Chondrocyte (in vitro differentiated cells): ENCODE results near the gene APOE. TPM values are rescaled to one million over a fixed set of nuclear protein-coding genes. Genes with fewer than 3 reads are reported as not detected.

Experiments
- DNase-seq: peaks from one replicate; pipeline ENCODE4 v3.0.0; 2021; ENCODE audit warnings: mixed read lengths, low spot score
- H3K27ac Mint-ChIP-seq: one replicate; pipeline ENCODE4 v1.8.0; 2021; ENCODE audit warnings: mild to moderate bottlenecking, moderate library complexity, mixed read lengths; ENCODE audit not compliant: unreplicated experiment
- H3K27me3 Mint-ChIP-seq: 2 replicates; pipeline ENCODE4 v1.8.0; 2021; ENCODE audit warnings: low read depth, mixed read lengths
- H3K36me3 Mint-ChIP-seq: 2 replicates; pipeline ENCODE4 v1.8.0; 2021; ENCODE audit warnings: low read depth, mixed read lengths
- H3K4me1 Mint-ChIP-seq: 2 replicates; pipeline ENCODE4 v1.8.0; 2021; ENCODE audit warnings: low read depth, mild to moderate bottlenecking, mixed read lengths
- H3K4me3 Mint-ChIP-seq: one replicate; pipeline ENCODE4 v1.8.0; 2021; ENCODE audit warnings: mild to moderate bottlenecking, moderate library complexity, mixed read lengths; ENCODE audit not compliant: unreplicated experiment
- H3K9me3 Mint-ChIP-seq: 2 replicates; pipeline ENCODE4 v1.8.0; 2021; ENCODE audit warnings: low read depth, mixed read lengths
- total RNA-seq: library from RNA; stranded (reverse); gene quantifications from 3 replicates; pipeline ENCODE4 v1.2.1, GENCODE V29; 2021
- TF ChIP-seq, protein P1 (sequence below): fragments of 200-600 bp; sonication (generic); IDR thresholded peaks from 2 replicates; pipeline ENCODE4 v1.5.0; 2021; ENCODE audit warnings: antibody characterized with exemption, mild to moderate bottlenecking, moderate library complexity

The APOE gene
- total RNA-seq, 1 donor from 2014 or later = 178 TPM

DNA sequence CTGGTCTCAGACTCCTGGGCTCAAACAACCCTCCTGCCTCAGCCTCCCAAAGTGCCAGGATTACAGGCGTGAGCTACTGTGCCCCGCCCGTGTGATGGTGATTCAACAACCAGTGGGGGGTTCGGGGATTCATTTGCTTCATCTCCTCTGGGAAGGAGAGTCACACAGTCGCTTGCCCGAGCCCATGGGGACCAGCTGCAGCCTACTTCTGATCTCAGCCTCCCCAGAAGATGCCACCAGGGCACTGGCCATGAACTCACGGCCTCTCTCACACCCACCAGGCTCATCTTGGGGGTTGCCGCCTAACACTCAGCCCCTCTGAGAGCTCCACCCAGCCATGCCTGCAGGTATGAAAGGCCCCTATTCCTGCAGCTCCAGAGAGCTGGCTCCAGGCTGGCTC is 7.8 kb upstream of the APOE start:
- Mint-ChIP-seq H3K27me3 (no peaks in the 10 kb centered on the region), H3K4me3 (no peak overlapping the region), H3K36me3 (peaks cover 25% of the 10 kb centered on the region), H3K4me1 (peaks cover 4% of the 10 kb centered on the region), H3K9me3 (no peaks in the 10 kb centered on the region), H3K27ac (no peak overlapping the region)
- TF ChIP-seq, protein P1, sequence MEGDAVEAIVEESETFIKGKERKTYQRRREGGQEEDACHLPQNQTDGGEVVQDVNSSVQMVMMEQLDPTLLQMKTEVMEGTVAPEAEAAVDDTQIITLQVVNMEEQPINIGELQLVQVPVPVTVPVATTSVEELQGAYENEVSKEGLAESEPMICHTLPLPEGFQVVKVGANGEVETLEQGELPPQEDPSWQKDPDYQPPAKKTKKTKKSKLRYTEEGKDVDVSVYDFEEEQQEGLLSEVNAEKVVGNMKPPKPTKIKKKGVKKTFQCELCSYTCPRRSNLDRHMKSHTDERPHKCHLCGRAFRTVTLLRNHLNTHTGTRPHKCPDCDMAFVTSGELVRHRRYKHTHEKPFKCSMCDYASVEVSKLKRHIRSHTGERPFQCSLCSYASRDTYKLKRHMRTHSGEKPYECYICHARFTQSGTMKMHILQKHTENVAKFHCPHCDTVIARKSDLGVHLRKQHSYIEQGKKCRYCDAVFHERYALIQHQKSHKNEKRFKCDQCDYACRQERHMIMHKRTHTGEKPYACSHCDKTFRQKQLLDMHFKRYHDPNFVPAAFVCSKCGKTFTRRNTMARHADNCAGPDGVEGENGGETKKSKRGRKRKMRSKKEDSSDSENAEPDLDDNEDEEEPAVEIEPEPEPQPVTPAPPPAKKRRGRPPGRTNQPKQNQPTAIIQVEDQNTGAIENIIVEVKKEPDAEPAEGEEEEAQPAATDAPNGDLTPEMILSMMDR = no peak
- no peak for DNase-seq

DNA sequence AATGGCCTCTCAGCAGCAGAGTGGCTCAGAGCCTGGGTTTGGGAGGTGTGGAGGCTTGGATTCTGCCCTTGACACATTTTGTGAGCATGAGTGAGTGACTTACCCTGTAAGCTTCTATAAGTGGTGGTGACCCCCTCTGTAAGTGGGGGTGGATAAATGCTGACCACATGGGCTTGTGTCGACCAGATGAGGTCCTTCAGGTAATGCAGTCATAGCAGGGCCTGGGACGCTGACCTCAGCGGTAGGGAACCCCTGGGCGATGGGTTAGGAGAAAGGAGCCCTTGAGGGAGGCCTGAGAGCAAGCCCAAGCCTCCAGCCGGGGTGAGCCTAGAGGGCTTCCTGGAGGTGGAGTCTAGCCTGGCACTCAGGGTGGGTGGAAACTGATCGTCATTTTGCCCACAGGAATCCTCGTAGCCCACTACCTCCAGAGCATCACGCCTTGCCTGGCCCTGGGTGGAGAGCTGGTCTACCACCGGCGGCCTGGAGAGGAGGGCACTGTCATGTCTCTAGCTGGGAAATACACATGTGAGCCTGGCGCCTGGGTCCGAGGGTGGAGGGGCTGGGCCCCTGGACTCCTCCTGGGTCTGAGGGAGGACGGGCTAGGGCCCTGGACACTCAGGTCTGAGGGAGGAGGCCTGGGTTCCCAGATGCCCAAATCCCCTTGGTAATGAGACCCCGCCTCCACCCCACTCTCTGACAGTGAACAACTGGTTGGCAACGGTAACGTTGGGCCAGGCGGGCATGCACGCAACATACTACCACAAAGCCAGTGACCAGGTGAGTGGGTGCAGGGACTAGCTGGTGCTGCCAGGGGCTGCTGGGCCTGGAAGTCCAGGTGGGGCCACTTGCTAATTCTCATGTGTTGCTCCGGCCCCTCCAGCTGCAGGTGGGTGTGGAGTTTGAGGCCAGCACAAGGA is 5.0 kb upstream of the APOE start:
- Mint-ChIP-seq H3K4me3 (no peak overlapping the region), H3K27ac (no peak overlapping the region), H3K4me1 (no peaks in the 10 kb centered on the region), H3K27me3 (no peaks in the 10 kb centered on the region), H3K36me3 (peaks cover 18% of the 10 kb centered on the region), H3K9me3 (no peaks in the 10 kb centered on the region)
- TF ChIP-seq, protein P1 = no peak
- no peak for DNase-seq

- no peaks in the 10 kb centered on the region for H3K9me3 Mint-ChIP-seq
- TF ChIP-seq, protein P1 = no peak
- peaks cover 12% of the 10 kb centered on the region for H3K4me1 Mint-ChIP-seq
- H3K36me3 Mint-ChIP-seq = peaks cover 6% of the 10 kb centered on the region
- no peak overlapping the region for H3K27ac Mint-ChIP-seq
- no peak overlapping the region for H3K4me3 Mint-ChIP-seq
- no peaks in the 10 kb centered on the region for H3K27me3 Mint-ChIP-seq
- DNase-seq = no peak
Measured at GRCh38 chr19:44903216-44903601, 2.4 kb upstream of the APOE start.

- H3K9me3 Mint-ChIP-seq = no peaks in the 10 kb centered on the region
- H3K27ac Mint-ChIP-seq = no peak overlapping the region
- TF ChIP-seq, protein P1 = peak; percentile 97
- no peak overlapping the region for H3K4me3 Mint-ChIP-seq
- no peak for DNase-seq
- H3K4me1 Mint-ChIP-seq = peaks cover 12% of the 10 kb centered on the region
- H3K36me3 Mint-ChIP-seq = peaks cover 5% of the 10 kb centered on the region
- no peaks in the 10 kb centered on the region for H3K27me3 Mint-ChIP-seq
Measured at GRCh38 chr19:44903602-44904425, 1.8 kb upstream of the APOE start.

DNA sequence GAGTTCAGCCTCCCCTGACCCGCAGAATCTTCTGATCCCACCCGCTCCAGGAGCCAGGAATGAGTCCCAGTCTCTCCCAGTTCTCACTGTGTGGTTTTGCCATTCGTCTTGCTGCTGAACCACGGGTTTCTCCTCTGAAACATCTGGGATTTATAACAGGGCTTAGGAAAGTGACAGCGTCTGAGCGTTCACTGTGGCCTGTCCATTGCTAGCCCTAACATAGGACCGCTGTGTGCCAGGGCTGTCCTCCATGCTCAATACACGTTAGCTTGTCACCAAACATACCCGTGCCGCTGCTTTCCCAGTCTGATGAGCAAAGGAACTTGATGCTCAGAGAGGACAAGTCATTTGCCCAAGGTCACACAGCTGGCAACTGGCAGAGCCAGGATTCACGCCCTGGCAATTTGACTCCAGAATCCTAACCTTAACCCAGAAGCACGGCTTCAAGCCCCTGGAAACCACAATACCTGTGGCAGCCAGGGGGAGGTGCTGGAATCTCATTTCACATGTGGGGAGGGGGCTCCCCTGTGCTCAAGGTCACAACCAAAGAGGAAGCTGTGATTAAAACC is 1.1 kb upstream of the APOE start:
- no peaks in the 10 kb centered on the region for H3K27me3 Mint-ChIP-seq
- TF ChIP-seq, protein P1 = peak; percentile 54
- H3K4me1 Mint-ChIP-seq = peaks cover 12% of the 10 kb centered on the region
- no peaks in the 10 kb centered on the region for H3K9me3 Mint-ChIP-seq
- no peak for DNase-seq
- peaks cover 5% of the 10 kb centered on the region for H3K36me3 Mint-ChIP-seq
- no peak overlapping the region for H3K4me3 Mint-ChIP-seq
- no peak overlapping the region for H3K27ac Mint-ChIP-seq
